HG03558 (cell line): ENCODE results near the gene FMNL2.
A peak's percentile ranks its signal among the peaks of the same experiment; 100 is the strongest.
"Not testable (repeated sequence)": the region's sequence is repeated elsewhere in the genome, so short reads cannot be mapped to it uniquely, and the experiment has no call there.

Experiments
- ATAC-seq: cut with Tn5 transposase; IDR thresholded peaks from one replicate; pipeline ENCODE4 v1.9.1; 2021; ENCODE audit warnings: moderate number of reproducible peaks; ENCODE audit not compliant: unreplicated experiment; ENCODE audit errors: extremely low read depth

The FMNL2 gene

DNA sequence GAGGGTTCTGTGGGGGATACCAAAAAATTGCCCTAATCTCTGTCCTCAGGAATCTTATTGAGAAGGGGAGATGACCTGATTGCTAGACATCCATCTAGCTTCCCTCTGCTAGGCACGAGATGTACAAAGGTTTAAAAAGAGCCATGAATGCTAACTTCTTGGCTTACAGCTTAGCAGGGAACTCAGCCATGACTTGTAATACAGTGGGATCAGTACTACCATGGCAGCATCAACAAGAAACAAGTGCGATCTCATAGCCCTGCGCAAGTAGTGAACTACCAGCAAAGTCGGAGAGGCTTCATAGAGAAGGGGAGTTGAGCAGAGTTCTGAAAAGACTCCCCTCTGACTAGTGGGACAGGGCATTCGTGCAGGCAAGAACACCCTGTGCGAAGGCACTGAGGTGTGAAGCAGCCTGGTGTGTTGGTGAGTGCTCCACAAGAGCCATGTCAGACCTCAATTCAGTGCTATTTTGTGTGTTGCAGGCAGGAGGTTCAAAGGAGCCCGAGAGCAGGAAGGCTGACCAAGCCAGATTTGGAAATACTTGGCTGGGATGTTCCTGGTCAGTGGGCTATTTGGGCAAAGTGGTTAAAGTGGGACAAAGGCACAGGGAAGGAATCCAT is 130.0 kb downstream of the FMNL2 start:
- no peak for ATAC-seq

DNA sequence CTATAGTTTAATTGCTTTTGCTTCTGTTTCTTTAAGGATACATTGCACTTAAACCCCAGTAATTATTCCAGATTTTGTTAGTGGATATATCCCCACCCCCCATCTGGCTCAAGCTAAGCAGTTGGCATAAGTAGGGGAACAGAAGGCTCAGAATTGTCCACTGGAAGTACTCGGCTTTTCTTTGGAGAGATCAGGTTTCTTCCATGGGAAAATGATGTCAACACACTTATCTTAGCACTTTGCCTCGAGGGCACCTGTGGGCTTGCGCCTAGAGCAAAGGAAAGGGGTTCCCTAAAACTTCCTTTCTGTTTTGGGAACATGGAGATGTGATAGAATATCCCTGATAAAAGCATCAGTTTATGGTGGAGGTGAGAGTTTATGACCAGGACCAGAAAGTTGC is 130.6 kb downstream of the FMNL2 start:
- no peak for ATAC-seq

DNA sequence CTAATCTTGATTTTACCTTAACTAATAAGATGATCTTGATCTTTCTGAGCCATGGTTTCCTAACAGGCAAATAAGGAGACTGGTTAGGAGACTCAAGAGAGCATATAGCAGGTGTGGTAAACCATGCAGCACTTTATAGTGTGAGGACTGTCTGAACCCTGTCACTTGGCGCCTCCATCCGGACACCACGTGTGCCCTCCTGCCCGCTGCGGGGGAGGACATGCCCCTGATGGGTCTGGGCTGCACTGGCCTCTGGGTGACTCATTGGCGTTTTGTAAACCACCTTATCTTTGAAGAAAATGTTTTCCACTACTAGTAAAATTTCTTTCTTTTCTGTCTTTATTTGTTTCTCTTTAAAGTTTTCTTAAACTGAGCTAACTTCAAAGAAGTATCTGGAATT is 131.1 kb downstream of the FMNL2 start:
- peak; percentile 30 for ATAC-seq

DNA sequence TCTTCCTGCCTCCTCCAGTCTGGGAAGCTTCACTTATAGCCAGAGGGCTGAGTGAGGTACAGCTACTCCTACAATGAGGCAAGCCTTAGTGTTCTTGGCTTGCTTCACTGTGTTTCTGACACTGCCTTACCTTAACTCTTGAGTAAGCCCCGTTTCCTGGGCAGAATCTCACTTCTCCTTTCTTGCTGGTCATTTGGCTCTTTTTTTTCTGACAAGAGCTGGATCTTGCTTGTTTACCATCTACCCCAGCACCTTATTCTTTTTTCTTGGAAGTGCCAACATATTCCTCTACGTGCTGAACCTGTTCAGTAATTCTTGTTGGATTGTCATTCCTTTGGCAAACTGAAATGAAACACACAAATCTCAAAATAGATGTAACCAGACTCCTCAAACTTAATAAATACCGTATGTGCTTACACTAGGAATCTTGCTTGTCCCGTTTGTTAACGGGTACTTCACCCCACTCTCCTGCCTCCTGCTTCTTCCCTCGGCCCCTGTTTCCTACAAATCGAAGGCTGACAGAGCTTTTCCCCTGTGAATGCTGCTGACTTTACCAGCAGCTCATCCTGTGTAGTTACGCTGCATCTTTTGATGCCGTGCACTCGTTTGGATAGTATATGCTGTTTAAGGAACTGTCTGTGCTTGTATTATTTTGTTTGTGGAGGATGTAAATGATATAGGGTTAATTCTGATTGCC is 132.2 kb downstream of the FMNL2 start:
- ATAC-seq: peak; percentile 86

DNA sequence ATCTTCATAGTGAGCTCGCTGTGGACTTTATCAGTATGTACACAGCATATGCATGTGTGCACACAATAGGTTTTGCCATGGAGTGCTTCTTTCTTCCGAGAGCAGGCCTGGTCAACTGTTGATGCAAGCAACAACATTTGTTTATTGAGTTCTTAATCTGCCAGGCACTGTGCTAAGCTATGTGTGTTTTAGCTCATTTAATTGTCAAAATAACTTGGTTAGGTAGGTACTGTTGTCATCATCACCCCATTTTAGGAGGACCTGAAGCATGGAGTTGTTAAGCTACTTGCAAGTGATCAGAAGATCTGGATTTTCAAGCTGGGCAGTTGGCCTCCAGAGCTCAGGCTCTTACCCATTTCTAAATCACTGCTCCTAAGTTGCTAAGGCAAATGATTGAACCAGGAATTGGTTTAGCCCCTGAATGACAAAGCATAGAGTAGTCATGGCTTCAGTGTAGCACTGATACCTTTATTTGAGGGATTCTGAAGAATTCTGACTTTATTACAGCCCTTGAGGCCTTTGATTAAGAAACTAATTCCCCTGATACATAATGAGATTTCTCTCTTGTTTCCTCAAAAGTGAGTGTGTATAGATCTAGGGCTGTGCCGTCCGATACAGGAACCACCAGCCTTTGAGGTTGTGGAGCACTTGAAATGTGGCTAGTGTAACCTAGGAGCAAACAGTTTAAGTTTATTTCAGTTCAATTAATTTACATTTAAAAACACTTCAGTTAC is 132.9 kb downstream of the FMNL2 start:
- no peak for ATAC-seq

DNA sequence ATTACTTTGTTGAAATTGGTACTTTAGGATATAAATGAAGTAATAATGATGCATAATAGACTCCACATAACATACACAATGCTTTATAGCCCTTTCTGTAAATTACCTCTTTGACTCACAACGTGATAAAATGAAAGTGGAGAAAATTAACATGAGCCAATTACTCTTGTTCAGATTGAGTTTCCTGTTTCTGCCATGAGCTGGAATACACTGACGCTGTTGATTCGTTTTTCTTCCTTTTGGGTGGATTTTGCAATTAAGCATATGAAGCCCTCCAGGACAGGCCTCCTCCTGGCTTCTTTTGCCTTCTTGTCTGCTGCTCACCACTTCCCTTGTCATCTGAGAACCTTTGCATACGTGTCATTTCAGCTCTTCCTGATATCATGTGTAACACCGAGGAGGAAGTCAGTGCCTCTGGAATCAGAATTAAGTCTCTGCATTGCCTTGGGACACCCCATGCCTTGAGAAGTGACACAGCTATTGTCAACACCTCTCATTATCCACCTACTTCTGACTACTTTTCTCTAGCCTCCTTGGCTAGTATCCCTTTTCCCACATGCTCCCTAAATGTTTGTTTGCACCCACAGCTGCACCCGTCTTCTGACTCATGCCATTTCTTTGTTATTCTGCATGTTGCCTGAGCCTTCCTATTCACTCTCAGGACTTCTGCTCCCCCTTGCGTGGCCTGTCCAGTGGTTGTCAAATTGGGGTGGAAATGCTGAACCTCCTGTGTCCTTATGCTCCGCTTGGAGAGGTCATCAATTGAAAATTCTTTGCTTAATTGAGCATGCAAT is 134.1 kb downstream of the FMNL2 start:
- no peak for ATAC-seq

DNA sequence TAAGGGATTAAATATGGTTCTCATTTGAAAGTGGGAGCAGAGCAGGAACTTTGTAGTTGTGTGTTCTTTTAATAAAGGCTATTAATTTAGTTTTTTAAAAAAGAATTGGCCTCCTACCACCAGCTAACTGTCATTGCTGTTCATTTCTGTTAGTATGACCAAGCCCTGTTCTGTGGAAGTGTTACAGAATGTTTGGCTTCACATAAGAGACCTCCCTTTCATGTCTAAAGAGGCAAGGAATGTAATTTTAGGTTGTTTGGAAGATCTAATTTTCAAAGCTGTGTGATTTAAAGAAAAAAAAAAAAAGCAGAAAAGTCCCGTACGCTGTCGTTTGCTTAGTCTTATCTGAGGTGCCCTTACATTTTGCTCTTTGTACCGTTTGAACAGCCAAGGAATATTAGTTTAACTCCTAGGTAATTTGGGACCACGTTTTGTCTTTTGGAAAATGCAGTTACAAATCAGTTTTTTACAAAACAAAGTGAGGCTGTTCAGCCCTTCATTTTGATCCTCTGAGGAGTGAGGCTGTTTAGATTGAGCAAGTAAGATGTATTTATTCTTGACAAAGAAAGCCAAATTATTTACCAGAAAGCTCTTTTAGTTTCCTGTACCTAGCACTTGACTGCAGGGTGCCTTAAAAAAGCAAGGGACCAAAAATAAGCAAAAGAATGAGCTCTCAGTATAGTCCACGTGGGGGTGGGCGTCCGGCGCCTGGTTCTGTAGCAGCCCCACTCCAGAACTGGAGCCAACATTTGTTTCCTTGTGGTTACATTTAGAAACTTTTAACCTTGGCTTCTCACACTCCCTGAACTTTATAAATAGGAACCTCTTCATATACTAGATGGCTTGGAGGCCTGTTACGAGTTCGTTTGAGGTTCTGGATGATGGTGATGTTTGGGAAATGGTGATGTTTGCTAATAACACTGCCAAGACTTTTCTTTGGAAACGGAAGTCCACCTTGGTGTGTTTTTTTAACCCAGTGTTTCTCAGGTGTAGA is 136.2 kb downstream of the FMNL2 start:
- ATAC-seq: no peak

DNA sequence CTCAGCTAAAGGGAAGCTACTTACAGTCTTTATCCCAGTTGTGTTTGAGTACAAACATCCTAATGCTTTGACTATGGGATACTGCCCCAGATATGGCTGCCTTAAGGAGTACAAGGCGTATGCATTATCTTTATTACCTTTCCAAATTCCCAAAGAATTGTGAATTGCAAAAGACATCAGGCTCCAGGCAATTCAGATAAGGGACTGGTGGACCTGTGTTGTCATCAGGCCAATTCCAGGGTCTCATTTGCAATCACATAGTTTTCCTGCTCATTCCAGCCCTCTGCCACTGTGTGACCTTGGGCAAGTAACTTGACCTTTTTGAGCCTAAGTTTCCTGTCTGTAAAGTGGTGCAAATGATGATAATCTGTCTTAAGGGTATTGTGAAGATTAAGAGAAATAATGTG is 137.5 kb downstream of the FMNL2 start:
- no peak for ATAC-seq

DNA sequence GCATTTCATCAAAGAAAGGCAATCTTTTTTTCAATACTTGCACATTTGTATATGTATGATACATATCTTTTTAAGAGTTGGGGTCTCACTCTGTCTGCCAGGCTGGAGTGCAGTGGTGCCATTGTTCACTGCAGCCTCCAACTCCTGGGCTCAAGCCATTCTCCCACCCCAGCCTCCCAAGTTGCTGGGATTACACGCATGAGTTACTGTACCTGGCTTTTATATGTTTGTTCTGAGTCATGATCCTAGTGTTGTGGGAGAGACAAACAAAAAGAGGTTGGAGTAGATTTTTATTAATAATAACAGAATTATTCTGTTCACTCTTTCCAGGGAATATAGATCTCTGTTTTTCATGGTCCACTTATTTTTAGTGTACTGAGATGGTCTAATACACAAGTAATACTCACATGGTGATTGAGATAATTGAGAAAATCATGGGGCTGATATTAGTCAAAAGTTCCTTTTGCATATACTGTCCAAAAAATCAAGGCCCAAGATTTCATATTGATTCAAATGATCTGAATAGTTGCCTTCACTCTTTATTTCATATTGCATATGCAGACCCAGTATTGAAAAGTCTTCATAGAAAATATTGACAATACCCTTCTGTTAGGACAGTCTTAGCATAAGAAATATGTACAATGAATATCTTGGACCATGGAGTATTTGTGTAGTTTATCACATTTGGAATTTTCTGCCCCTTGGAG is 138.3 kb downstream of the FMNL2 start:
- no peak for ATAC-seq

DNA sequence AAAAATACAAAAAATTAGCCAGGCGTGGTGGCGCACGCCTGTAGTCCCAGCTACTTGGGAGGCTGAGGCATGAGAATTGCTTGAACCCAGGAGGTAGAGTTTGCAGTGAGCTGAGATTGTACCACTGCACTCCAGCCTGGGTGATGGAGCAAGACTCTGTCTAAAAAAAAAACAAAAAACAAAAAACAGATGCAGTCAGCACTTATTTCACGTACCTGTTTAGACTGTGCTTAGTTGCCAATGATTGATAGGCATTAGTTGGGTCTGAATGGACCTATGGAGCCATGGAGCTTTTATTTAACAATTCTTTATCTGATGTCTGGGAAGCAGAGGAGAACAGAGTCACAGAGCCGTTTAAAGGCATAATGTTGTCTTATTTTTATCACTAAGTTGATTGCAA is 139.5 kb downstream of the FMNL2 start:
- ATAC-seq: not testable (repeated sequence)

DNA sequence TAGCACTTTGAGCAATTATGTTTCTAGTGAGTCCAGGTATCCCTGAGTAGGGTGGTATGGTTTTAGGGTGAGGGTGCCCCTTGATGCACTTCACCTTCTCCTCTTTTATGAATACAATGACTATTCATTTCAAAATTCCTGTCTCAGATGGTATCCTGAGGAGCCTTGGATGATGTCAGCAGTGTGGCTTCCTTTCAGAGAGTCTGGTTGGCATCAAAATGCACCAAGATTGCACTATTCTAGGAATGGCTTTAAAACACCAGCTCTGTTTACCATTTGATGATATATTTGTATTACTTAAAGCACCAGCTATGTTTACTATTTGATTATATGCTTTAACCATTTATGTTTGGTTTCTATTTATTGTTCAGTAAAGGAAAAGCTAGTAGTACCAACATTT is 141.0 kb downstream of the FMNL2 start:
- ATAC-seq: no peak

DNA sequence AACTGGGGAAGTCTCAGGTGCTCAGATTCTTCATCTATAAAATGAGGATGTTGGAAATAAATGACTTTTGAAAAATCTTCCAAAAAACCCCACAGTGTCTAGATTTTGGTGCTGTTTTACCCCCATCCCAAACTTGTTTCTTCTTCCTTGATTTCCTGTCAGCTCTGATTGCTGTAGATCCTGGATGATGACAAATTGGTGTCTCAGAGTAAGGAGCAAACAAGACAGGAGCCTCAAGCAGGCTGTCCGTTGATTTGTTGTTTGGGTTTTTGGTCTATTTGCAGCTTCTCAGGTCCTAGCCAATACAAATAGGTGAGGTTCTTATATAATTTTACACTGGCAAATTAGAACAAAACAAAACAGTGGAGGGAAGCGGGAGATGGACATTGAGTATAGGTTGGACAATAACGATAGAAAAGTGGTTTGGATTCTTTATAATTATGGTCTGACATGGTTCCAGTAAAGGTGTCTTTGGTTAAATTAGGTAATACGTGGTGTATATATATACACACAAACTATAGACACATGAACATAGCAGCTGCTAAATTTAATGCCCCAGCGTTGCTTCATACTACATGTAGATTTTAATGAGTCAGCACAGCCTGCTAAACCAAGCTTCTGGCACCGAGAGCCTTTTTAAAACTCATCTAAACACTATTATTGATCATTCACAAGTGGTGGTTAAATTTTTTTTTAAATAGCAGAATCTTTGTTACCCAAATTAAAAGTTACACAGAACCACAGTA is 142.5 kb downstream of the FMNL2 start:
- no peak for ATAC-seq

DNA sequence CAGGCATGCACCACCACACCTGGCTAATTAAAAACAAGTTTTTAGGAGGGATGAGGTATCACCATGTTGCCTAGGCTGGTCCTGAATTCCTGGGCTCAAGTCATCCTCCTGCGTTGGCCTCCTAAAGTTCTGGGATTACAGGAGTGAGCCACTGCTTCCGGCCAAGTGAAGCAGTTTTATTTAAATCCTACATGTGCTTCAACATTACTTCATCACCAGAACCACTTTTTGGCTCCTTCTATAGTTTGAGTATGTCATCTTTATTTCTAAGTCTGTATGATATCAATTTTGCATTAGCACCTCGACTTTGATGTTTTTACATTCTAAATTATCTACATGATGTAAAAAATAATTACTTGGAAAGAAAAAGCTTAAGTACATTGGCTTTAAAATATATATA is 144.3 kb downstream of the FMNL2 start:
- ATAC-seq: no peak

DNA sequence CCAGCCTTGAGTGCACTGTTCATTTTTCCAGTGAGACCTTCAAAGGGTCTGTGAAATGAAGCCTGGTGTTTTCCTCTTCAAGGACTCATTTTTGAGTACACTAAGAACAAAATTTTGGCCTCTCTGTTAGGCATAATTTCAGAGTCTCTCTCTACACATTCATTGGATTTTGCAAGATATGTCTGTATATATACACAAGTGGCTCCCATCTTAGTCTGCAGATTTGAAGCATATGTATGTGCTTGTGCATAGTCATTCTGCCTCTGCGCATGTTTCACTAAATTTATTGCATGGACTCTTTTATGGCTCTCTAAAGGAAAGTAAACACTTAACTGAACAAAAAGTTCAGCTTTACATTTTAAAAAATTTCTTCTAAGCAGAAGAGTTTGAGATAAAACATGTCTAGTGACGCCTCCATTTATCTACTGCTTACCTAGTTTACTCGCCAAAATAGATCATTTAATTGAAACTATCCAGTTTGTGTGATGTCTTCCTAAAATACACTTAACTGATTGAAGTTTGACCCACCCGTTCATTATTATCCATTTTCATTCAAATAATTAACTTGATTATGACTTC is 145.9 kb downstream of the FMNL2 start:
- no peak for ATAC-seq

DNA sequence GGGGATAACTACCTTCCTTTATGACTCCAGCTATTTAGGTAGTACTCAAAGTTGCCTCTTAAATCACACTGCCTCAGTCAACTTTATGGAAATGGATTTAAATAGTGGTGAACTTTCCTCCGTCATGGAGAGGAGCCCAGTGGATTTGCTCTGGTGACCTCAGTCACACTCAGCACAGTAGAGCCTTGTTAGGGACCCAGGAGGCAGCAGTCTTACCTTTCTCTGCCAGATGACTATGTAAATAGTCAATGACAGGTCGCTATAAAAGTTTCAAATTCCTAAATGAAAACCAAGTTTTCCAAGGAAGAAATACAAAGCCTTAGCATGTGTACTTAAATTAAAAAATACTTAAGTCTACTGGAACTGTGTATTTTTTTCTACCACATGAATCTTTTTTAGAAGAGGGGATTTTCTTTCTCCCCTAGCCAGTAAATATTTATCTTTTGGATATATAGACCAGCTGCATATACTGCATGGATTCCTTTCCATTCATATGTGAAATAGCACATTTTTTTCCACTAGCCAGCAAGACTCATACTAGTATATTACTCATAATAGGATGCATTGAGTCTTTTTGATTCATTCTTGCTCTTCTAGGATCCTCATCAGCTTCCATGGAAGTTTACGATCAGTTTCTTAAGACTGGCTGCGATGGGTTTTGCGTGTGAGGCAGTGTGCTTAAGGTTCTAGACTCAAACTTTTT is 147.1 kb downstream of the FMNL2 start:
- no peak for ATAC-seq

DNA sequence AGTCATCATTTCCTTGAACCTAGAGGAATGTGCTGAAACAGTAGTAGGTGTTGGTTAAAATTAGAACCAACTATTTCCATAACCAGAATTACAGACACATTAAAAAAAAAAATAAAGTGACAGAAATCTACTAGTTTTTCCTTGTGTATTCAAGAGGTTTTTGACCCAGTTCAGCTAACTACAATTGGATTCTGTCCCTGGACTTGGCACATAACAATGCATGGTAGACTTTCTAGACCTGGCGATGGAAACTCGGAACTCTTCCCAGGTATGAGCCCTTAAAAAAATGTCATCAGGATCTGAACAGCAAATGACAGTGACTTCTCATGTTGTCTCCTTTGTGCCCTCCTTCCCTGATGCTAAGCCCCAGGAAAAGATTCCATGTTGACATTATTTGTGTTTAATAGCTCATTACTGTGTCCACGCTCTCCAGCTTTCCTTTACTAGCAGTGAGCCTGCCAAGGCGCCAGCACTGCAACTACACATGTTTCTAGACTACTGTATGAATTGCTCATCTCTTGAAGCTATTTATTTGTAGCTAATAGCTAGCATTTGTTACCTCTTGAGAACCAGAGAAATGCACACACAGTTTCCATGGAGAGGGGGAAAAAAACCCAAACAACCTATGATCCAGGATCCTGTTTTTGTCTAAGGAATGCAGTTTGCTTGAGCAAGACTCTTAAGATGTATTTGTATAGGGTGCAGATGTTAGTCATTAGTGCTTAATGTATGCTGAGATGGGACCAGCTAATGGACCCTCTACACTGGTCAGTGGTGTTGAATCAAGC is 148.5 kb downstream of the FMNL2 start:
- no peak for ATAC-seq
